HG03457 (cell line): Measurements from ENCODE around the gene UGT1A4.

ENCODE experiments used
- ATAC-seq: cut with Tn5 transposase; IDR thresholded peaks from one replicate; pipeline ENCODE4 v1.9.1; 2021; ENCODE audit warnings: moderate number of reproducible peaks; ENCODE audit not compliant: unreplicated experiment

Gene UGT1A4

DNA sequence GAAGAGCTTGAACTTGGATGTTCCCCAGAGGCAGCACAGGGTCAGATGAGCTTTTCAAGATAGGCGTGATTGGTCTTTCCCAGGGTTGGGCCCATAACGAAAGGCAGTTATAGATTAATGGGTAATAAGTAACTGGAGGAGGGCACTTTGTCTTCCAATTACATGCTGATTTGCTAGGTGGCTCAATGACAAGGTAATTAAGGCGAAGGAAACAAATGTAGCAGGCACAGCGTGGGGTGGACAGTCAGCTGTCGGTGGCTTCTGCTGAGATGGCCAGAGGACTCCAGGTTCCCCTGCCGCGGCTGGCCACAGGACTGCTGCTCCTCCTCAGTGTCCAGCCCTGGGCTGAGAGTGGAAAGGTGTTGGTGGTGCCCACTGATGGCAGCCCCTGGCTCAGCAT is at the start of gene UGT1A4:
TSS of gene UGT1A4 (plus strand) at position 185 of the 400 bp plus-strand sequence. CDS start at position 270, 85 bp downstream.
- ATAC-seq, result no peak

DNA sequence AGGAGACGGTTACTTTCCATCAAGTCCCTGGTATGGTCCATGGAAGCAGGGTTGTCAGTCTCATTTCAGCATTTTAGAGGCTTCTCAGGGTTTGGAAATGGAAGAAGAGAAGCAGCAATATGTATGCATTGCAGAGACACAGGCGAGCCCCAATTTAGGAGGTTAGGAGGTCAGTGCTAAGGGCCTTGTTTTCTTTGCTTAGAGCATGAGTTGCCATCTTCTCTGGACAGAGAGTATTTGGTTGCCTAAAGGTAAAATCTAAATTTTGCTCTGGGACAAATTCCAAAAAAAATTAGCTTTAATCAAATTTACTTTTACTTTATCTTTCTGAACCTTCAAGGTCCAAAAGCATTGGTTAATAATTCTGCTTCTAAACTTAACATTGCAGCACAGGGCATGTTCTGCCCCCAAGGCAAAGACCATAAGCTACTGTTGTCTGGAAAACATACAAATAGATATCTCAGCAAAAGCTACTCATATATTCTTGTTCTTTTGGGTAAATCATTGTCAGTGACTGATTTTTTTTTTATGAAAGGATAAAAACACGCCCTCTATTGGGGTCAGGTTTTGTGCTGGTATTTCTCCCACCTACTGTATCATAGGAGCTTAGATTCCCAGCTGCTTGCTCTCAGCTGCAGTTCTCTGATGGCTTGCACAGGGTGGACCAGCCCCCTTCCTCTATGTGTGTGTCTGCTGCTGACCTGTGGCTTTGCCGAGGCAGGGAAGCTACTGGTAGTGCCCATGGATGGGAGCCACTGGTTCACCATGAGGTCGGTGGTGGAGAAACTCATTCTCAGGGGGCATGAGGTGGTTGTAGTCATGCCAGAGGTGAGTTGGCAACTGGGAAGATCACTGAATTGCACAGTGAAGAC is 47.0 kb upstream of the UGT1A4 start, which contains the start of gene UGT1A9:
TSS of gene UGT1A9 (plus strand) at position 609 of the 872 bp plus-strand sequence. CDS start at position 646, 37 bp downstream.
- no peak for ATAC-seq

DNA sequence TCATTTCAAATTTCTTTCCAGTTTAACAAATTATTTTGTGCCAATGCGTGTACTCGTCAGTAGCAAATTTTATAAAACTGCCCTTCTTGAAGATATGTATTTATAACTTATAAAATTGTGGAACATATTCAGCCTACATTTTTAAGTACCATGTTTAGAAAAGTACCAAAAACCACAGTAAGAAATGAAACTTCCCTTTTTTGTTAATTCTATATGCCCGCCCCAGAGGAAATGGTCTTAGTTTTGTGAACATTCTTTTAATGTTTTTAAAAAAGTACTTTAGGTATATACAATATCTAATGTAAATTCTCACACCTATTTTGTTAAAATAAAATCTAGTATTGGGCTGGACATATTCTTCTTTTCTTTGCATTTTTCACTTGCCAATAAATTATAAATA is 45.6 kb upstream of the UGT1A4 start:
- ATAC-seq, result no peak

DNA sequence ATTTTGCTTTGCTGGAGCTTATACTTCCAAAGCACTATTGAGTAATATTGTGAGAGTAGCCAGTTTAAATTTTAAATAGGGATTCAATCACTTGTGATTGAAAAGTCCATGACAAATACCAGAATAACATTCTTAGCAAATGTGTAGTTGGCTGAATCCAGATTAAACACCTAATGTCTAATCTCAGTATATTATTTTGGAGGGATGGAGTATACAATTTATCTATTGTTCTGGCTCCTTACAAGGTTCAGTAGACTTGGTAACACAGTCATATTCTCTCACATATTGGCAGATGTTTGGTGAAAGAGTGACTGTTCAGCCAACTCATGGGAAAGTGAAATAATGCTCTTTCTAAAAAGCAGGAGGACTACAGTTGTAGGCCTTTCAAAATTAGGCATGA is 44.6 kb upstream of the UGT1A4 start:
- no peak for ATAC-seq

DNA sequence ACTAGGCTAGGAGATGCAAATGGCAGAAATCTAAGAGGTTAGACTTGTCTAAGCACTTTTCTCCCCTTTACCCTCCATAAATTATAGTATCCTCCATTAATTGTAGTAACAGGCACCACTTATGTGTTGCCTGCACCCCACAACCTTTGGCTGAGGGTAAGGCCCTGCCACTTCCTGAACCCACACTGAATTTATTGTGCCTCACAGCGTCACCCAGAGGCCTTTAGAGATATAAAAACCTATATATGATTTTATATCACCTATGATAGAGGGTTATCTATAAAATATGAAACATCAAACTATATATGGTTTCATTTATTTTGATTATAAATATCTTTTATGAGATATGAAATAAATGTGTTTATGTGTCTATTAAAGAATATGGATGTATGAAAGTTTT is 44.2 kb upstream of the UGT1A4 start:
- no peak for ATAC-seq

DNA sequence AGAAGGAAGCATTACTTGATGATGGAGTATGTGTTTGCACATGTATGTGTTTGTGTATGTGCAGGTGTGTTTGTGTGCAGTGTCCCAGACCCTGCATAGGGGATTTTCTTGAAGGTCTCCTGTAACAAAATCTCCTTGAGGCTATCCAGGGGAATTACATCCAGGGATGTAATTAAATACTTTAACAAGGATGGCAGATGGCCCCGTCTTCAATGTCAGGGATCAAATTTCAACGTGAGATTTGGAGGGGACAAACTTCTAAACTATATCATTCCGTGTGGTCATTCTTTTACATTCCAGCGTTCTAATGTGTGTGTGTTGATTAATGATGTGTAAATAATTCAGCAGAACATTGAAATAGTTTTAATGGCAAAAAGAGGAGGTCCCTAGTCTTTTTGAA is 43.5 kb upstream of the UGT1A4 start:
- no peak for ATAC-seq

DNA sequence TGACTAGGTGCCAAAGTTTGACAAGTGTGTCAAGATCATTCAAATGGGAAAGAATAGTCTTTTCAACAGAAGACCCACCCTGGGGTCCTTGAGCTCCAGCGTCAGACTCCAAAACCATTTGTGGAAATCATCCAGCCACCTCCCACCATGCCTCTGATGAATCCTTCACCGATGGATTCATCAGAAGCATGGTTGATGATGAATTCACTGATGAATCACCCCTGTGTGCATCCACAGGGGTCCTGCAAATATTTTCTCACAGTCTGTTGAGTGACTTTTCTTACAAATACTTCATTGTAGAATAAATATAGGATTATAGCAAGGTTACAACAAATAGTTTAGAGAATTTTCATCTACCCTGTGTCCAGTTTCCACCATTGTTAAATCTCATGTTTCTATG is 42.5 kb upstream of the UGT1A4 start:
- no peak for ATAC-seq

DNA sequence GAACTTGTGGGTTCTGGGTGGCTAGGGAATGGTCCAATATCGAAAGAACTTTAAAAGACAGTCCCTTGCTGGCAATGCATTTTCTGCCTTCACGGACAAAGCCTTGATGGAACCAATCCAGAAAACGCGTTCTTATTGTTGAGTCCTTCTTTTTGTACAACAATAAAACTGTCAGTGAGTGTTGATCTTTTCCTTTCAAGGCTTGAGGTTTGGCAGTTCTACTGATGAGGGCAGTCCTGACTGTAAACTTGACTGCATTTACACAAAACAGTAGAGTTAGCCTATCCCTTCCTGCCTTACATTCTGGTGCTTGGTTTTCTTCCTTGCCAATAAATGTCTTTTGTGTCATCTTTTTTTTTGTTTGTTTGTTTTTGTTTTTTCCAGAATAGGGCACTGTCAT is 39.3 kb upstream of the UGT1A4 start:
- ATAC-seq, result no peak

DNA sequence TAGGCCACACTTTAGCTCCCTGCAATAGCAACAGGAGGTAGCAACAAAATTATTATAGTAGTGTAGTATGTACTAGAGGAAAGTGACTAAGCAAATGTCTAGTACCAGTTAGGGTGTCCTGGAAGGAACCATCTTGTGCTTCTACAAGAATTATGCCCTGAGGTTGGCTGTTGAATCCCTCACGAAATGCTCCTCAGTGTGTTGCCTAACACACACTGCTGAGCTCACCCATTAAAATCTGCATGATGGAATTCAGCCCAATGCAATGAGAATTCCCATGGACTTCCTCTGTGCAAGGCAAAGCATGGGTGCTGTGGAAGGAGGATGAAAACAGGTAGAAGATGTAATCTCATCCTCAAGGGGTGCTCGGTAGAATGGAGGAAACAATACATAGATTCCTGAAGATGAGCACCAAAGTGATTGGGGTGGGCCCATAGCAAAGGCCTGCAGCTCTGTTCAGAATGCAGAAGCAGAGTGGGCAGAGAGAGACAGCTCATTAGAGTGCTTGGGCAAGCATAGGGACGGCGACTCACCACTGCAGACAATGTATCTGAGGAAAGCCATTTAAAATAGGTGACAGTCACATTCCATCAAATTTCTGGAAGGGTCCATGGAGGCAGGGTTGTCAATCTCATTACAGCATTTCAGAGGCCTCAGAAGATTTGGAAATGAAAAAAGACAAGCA is 38.0 kb upstream of the UGT1A4 start:
- no peak for ATAC-seq

DNA sequence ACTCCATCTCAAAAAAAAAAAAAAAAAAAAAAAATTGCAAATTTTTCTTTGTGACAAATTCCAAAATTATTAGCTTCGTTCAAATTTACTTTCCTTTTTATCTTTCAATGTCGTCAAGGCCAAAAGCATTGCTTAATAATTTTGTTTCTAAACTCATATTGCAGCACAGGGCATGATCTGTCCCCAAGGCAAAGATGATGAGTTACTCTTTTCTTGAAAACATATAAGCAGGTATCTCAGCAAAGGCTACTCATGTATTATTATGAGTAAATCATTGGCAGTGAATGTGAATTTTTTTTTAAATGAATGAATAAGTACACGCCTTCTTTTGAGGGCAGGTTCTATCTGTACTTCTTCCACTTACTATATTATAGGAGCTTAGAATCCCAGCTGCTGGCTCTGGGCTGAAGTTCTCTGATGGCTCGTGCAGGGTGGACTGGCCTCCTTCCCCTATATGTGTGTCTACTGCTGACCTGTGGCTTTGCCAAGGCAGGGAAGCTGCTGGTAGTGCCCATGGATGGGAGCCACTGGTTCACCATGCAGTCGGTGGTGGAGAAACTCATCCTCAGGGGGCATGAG is 36.9 kb upstream of the UGT1A4 start, which contains the start of gene UGT1A7:
TSS of gene UGT1A7 (plus strand) at position 381 of the 579 bp plus-strand sequence. CDS start at position 418, 37 bp downstream.
- ATAC-seq, result no peak

DNA sequence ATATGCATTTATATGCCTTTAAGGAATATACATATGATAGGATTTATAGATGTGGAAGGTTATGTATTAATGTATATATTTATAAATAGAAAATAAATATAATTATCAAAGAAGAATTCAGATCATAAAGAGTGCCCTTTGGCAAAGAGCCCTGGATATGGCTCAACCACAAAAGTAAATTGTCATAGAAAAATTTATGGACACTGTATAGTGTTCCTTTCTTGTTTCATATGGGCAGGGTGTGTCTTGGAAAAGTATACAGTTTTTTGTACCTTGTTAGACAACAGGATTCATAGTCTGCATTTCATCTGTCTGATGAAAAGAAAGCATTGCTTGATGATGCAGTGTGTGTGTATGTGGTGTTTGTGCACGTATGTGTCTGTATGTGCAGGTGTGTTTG is 33.9 kb upstream of the UGT1A4 start:
- no peak for ATAC-seq

DNA sequence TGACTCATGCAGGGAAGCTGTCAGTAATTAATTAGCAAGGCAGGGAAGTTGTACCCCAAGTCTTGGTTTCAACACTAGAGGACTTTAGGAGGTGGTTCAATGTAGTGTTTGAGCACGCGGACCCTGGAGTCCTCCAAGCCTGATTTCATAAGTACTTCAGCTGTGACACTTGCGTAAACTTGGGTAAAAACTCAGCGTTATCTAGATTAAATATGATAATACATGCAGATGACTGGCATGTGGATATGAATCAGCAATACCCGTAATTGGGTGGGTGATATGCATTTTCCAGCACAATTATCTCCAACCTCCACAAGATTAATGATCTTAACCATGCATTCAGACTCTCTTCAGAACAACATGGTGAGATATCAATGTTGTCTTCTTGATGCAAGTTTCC is 31.6 kb upstream of the UGT1A4 start:
- no peak for ATAC-seq

DNA sequence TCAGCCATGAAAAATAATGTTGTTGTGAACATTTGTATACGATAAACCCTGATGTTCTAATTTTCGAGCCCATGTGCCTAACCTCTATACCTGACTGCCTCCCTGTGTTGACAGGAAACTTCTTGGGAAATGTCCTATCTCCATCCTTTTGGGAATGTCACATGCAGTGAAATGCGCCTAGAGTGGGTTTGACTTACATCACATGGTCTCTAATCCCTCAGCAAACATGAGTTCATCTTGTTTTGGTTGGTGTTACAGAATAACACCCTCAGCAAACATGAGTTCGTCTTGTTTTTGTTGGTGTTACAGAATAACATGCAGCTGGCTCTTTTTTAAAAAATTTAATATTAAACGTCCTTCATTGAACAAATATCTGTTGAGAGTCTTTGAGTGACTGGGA is 30.2 kb upstream of the UGT1A4 start:
- ATAC-seq, result no peak

DNA sequence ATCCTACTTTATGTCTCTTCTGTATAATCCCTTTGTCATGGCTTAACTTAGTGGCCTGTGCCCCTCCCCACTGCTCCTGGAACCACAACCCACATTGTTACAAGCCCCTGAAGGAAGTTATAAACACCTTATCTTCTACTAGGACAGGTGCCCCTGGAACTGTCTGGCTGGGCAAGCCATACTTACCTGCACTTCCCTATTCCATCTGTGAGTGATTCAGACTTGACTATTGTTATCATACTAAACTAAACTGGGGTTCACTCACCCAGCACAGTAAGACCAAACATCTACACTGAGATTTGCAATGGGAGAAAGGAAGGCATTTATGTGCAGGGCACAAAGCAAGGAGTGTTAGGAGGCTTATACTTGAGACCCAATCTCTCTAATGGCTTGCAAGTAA is 29.5 kb upstream of the UGT1A4 start:
- no peak for ATAC-seq

DNA sequence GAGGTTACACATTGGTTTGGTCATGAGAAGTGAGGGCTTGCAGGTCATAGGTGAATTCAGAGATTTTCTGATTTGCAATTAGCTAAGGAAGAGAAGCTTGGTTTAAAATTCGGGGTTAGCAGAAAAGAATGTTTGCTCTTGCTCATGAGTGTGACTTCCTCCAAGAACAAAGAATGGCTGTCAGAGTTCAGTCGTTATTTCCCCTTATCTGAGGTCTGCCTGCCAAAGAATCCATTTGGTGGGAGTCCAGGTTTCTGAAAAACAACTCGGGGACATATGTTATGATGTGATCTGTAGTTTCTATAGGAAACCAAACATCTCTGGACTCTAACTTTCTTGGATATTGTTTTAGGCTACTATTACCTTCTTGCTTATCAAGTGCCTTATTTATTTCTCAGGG is 29.0 kb upstream of the UGT1A4 start:
- ATAC-seq, result no peak

DNA sequence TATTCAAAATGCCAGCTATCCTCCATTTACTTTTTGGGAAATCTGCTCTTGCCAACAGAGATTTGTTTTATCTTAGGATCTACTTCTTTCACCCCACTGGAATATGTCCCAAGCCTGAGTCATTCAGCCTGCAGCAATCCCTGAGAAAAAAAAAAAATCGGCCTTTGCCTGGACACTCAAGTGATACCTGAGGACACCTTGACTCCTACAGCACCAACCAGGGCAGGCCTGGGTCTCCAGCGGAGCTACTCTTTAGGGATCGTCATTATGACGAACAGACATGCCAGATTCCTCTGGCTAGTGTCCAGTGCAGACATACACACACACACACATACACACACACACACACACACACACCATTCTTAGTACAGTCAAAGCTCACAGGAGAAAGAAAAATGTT is 28.1 kb upstream of the UGT1A4 start:
- ATAC-seq, result no peak

DNA sequence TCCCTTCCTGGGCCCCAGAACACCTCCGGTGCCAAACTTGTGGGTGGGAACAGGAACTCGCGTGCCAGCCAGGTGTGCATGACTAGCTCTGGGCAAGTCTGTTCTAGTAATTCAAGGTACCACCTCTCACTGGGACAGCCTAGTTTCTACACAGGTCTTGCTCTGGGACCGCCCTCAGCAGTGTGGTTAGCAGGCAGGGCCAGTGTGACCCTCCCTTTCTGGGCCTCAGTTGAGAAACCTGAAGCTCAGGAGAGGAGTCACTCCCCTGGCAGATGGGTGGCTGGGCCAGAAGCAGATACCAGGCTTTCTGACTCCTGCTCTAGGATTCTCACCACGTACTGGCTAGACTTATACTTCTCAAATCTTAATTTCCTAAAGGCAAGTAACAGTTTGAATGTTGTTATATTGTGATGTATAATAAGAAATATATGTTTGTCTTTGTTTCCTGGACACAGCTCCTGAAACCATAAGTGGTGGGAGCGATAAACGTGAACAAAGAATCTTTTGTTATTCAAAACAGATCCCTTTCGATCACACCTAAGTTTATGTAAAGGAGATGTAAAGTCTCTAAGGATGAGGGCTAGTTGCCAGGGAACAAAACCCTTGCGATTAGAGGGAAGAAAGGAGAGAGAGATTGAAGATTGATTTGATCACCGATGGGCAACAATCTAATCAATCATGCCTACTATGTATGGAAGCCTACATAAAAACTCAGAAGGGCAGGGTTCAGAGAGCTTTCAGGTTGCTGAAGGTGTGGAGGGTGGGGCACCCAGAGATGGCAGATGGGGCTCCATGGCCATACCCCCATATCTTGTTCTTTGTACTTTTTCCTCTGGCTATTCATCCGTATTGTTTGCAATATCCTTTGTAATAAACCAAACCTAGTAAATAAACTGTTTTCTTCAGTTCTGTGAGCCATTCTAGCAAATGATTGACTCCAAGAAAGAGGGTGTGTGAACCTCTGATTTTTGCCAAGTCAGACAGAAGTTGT is 26.8 kb upstream of the UGT1A4 start:
- ATAC-seq, result no peak

DNA sequence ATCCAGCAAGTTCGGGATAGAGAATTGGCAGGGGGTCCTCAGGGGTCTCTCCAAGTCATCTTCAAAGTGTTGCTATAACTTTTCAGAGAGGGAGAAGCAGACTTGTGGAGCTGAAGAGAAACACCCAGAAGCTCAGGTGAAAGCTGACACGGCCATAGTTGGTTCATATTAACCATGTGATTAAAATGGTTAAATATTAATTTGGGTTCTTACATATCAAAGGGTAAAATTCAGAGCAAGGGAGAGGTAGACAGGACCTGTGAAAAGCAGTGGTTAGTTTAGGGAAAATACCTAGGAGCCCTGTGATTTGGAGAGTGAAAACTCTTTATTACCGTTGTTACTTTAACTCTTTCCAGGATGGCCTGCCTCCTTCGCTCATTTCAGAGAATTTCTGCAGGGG is 25.9 kb upstream of the UGT1A4 start, which contains the start of gene UGT1A6:
TSS of gene UGT1A6 (plus strand) at position 243 of the 400 bp plus-strand sequence. CDS start at position 358, 115 bp downstream.
- ATAC-seq, result no peak

DNA sequence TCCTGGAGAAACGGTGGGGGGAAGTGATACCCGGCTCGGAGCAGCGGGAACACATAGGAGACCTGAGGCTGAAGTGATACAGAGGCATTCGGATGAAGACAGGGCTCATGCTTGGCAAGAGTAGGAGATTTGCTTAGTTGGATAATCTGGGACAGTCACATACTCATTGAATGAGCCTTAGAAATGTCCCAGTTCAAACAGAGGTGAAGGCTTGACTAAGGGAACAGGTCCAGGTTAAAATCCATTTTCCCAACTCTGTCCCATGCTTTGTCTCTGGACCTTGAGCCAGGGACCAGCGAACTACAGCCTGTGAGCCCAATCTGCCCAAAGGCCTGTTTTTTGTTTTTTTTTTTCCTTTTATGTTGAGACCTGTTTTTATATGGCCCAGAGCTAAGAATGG is 24.6 kb upstream of the UGT1A4 start:
- ATAC-seq, result no peak

DNA sequence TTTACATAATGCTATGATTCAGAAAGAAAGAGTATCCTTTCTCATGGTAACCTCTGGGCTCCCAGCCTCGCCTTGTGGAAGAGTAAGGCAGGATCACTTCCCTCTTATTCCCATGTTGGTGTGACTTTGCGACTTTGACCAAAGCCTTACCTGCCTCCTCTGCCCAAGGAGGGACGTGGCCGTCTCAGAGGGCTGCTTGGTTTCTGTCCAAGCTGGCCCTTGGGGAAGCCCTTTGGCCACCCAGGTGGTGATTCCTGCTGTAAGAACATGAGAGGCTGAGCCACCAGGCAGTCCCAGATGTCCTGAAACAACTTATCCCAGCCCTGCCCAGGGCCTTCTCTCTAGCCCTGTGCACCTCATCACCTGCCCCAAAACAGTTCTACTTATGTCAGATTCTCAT is 19.8 kb upstream of the UGT1A4 start:
- no peak for ATAC-seq
